PC-9 (cell line): ENCODE data around the gene UGGT1.

Experiments
- EZH2 ChIP-seq: fragments of 200-600 bp; sonication (generic); IDR thresholded peaks from 2 replicates; pipeline ENCODE4 v1.8.0; 2017; ENCODE audit warnings: antibody characterized with exemption, low read depth
- TF ChIP-seq, protein P1 (sequence below): fragments of 200-600 bp; sonication (generic); conservative IDR thresholded peaks from 2 replicates; pipeline ENCODE4 v1.6.1; 2017; ENCODE audit warnings: mixed run types, antibody characterized with exemption, mild to moderate bottlenecking, moderate library complexity

- no peak for TF ChIP-seq EZH2
- TF ChIP-seq, protein P1, sequence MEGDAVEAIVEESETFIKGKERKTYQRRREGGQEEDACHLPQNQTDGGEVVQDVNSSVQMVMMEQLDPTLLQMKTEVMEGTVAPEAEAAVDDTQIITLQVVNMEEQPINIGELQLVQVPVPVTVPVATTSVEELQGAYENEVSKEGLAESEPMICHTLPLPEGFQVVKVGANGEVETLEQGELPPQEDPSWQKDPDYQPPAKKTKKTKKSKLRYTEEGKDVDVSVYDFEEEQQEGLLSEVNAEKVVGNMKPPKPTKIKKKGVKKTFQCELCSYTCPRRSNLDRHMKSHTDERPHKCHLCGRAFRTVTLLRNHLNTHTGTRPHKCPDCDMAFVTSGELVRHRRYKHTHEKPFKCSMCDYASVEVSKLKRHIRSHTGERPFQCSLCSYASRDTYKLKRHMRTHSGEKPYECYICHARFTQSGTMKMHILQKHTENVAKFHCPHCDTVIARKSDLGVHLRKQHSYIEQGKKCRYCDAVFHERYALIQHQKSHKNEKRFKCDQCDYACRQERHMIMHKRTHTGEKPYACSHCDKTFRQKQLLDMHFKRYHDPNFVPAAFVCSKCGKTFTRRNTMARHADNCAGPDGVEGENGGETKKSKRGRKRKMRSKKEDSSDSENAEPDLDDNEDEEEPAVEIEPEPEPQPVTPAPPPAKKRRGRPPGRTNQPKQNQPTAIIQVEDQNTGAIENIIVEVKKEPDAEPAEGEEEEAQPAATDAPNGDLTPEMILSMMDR = no peak
Observed at GRCh38 chr2:128214251-128214650, 123.3 kb downstream of the UGGT1 start.
